ENCODE data around the gene PXMP2. TPM values are rescaled to one million over a fixed set of nuclear protein-coding genes. Genes with fewer than 3 reads are reported as not detected.

PXMP2 gene
- total RNA-seq, 1 donor from 2014 or later: 34.4 TPM

Other genes with a start within 250 kb of the PXMP2 start
- 4.4 and 4.8 TPM in 2 replicates for gene FBRSL1, start 197.4 kb upstream of the PXMP2 start, total RNA-seq
- gene LRCOL1, start 77.0 kb upstream of the PXMP2 start, total RNA-seq: 3.2 and 6.6 TPM in 2 replicates
- gene P2RX2, start 68.8 kb upstream of the PXMP2 start, total RNA-seq: 0.17 TPM in 1 of 2 replicates, not detected in the other
- 32.5 and 39.7 TPM in 2 replicates for gene POLE, start 245 bp upstream of the PXMP2 start, total RNA-seq
- gene PGAM5, start 23.3 kb downstream of the PXMP2 start, total RNA-seq: 63.3 and 73.5 TPM in 2 replicates
- 51.6 and 61.6 TPM in 2 replicates for gene ANKLE2, start 74.2 kb downstream of the PXMP2 start, total RNA-seq
- gene GOLGA3, start 141.3 kb downstream of the PXMP2 start, total RNA-seq: 101 and 139 TPM in 2 replicates
- gene CHFR, start 200.0 kb downstream of the PXMP2 start, total RNA-seq: 50.0 and 50.5 TPM in 2 replicates